H1 (cell line): Measurements from ENCODE around the gene ZNRF2. TPM values are rescaled to one million over a fixed set of nuclear protein-coding genes. Genes with fewer than 3 reads are reported as not detected.

Source experiments
- BRCA1 ChIP-seq: IDR thresholded peaks from 2 replicates; pipeline ENCODE4 v1.6.1; 2012; ENCODE audit warnings: low read depth, low read length, improper control_type of control experiment
- CTCF ChIP-seq, 3 experiments: IDR thresholded peaks; 1 replicate in 2 of 3; 2 replicates in 1 of 3; pipeline versions ENCODE4 v1.5.1 to v1.6.1; 2011; ENCODE audit warnings: low read length in 3 of 3, mild to moderate bottlenecking in 3 of 3, inconsistent platforms in 2 of 3, low read depth in 1 of 3, moderate library complexity in 1 of 3; ENCODE audit not compliant: insufficient read depth in 1 of 3; ENCODE audit errors: control extremely low read depth in 1 of 3
- KDM5A ChIP-seq: fragments of 200-600 bp; IDR thresholded peaks from 2 replicates; pipeline ENCODE4 v1.7.1; 2012; ENCODE audit warnings: mild to moderate bottlenecking, low read length, inconsistent platforms, mixed read lengths
- polyA plus RNA-seq, 7 experiments: library from polyadenylated mRNA; depleted of rRNA in 3 of 7; stranded (reverse) in 5 of 7; unstranded in 2 of 7; fragments of >200 nt in 5 of 7; fragments of 200-250 nt in 2 of 7; gene quantifications; 1 replicate in 5 of 7; 2 replicates in 1 of 7; 4 replicates in 1 of 7; pipeline versions ENCODE4 v1.2.1 to v1.2.3, GENCODE V29; 2011 to 2013; ENCODE audit warnings: missing spikeins in 2 of 7, mixed read lengths in 2 of 7
- total RNA-seq: library from RNA; stranded (reverse); fragmentation: NEBNext Ultra II Directional; extraction: Animal tissue kit (Norgen Biotek cat#: 25700); gene quantifications from 2 replicates; pipeline ENCODE4 v1.2.1, GENCODE V29; 2021

The ZNRF2 gene
- total and polyA plus RNA-seq, 2 of the 8 experiments (the other 6 are each of a cell fraction or from before 2014, with no cell fraction given) = 2.9 to 16.2 TPM

- no peak for TF ChIP-seq KDM5A
- TF ChIP-seq CTCF (IDR thresholded peaks at IDR 0.05; ENCODE audit: control extremely low read depth in 1 of 3, insufficient read depth in 1 of 3, low read depth in 1 of 3, low read length in 3 of 3) = no peak
- no peak for TF ChIP-seq BRCA1
Observed at GRCh38 chr7:30351724-30352123, 67.3 kb downstream of the ZNRF2 start (continued).
